ENCODE results near the gene SCAF1. TPM values are rescaled to one million over a fixed set of nuclear protein-coding genes. Genes with fewer than 3 reads are reported as not detected.
A peak's percentile ranks its signal among the peaks of the same experiment; 100 is the strongest.

SCAF1 gene
- total RNA-seq, 1 experiment from 2014 or later = 81.3 TPM

- TF ChIP-seq, protein P1, sequence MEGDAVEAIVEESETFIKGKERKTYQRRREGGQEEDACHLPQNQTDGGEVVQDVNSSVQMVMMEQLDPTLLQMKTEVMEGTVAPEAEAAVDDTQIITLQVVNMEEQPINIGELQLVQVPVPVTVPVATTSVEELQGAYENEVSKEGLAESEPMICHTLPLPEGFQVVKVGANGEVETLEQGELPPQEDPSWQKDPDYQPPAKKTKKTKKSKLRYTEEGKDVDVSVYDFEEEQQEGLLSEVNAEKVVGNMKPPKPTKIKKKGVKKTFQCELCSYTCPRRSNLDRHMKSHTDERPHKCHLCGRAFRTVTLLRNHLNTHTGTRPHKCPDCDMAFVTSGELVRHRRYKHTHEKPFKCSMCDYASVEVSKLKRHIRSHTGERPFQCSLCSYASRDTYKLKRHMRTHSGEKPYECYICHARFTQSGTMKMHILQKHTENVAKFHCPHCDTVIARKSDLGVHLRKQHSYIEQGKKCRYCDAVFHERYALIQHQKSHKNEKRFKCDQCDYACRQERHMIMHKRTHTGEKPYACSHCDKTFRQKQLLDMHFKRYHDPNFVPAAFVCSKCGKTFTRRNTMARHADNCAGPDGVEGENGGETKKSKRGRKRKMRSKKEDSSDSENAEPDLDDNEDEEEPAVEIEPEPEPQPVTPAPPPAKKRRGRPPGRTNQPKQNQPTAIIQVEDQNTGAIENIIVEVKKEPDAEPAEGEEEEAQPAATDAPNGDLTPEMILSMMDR (IDR thresholded peaks at IDR 0.05; ENCODE audit: unreplicated experiment) = no peak
- ChIA-PET CTCF (interaction anchor here (1.1 kb wide), 1 partner anchor 12 kb away, joined by 5 read pairs; no protein-coding TSS in a partner anchor), POLR2A (interaction anchor here (1.7 kb wide), 1 partner anchor 10 kb away, joined by 4 read pairs; no protein-coding TSS in a partner anchor)
- Mint-ChIP-seq H3K4me1 (ENCODE audit: insufficient read depth, unreplicated experiment) (peaks cover under 1% of the 10 kb centered on the region), H3K27me3 (ENCODE audit: insufficient read depth, unreplicated experiment) (no peaks in the 10 kb centered on the region), H3K4me3 (ENCODE audit: unreplicated experiment) (no peak overlapping the region), H3K36me3 (ENCODE audit: insufficient read depth, unreplicated experiment) (peaks cover 66% of the 10 kb centered on the region), H3K9me3 (ENCODE audit: unreplicated experiment) (no peaks in the 10 kb centered on the region), H3K27ac (ENCODE audit: low read depth, unreplicated experiment) (peak overlapping the region; percentile 27)
- intact Hi-C loops (cut with micrococcal nuclease) = no loop called here
- BruUV-seq (replicated peaks) = no TSS peak
- no peak for DNase-seq (ENCODE audit: unreplicated experiment)
These were observed 42.4 kb upstream of the SCAF1 start for GRCh38 chr19:49599378-49600295.

GRCh38 chr19:49601482-49602038 lies 40.4 kb upstream of the SCAF1 start:
- no peak overlapping the region for H3K27ac Mint-ChIP-seq (ENCODE audit: low read depth, unreplicated experiment)
- H3K4me3 Mint-ChIP-seq (ENCODE audit: unreplicated experiment) = no peak overlapping the region
- CTCF ChIA-PET = interaction anchor here (1.4 kb wide), 1 partner anchor 32 kb away, joined by 5 read pairs; no protein-coding TSS in a partner anchor
- intact Hi-C loops (cut with micrococcal nuclease) = no loop called here
- H3K27me3 Mint-ChIP-seq (ENCODE audit: insufficient read depth, unreplicated experiment) = no peaks in the 10 kb centered on the region
- peaks cover 76% of the 10 kb centered on the region for H3K36me3 Mint-ChIP-seq (ENCODE audit: insufficient read depth, unreplicated experiment)
- POLR2A ChIA-PET = interaction anchor here (0.5 to 1.1 kb wide), 3 partner anchors 8 to 729 kb away, joined by 3 read pairs; partner anchors contain the start of gene PPP1R15A
- TF ChIP-seq, protein P1 (IDR thresholded peaks at IDR 0.05; ENCODE audit: unreplicated experiment) = no peak
- H3K9me3 Mint-ChIP-seq (ENCODE audit: unreplicated experiment) = no peaks in the 10 kb centered on the region
- no peak for DNase-seq (ENCODE audit: unreplicated experiment)
- BruUV-seq (replicated peaks) = no TSS peak
- no peaks in the 10 kb centered on the region for H3K4me1 Mint-ChIP-seq (ENCODE audit: insufficient read depth, unreplicated experiment)

- Mint-ChIP-seq H3K4me1 (ENCODE audit: insufficient read depth, unreplicated experiment) (no peaks in the 10 kb centered on the region), H3K9me3 (ENCODE audit: unreplicated experiment) (no peaks in the 10 kb centered on the region), H3K4me3 (ENCODE audit: unreplicated experiment) (no peak overlapping the region), H3K36me3 (ENCODE audit: insufficient read depth, unreplicated experiment) (peaks cover 86% of the 10 kb centered on the region), H3K27ac (ENCODE audit: low read depth, unreplicated experiment) (no peak overlapping the region), H3K27me3 (ENCODE audit: insufficient read depth, unreplicated experiment) (no peaks in the 10 kb centered on the region)
- BruUV-seq (replicated peaks) = no TSS peak
- TF ChIP-seq, protein P1 (IDR thresholded peaks at IDR 0.05; ENCODE audit: unreplicated experiment) = no peak
- CTCF ChIA-PET = interaction anchor here (0.7 to 1.4 kb wide), 2 partner anchors 33 to 42 kb away, joined by 3 to 5 read pairs; no protein-coding TSS in a partner anchor
- intact Hi-C loops (cut with micrococcal nuclease) = no loop called here
- no peak for DNase-seq (ENCODE audit: unreplicated experiment)
- POLR2A ChIA-PET = interaction anchor here (0.7 to 1.1 kb wide), 3 partner anchors 9 to 11 kb away, joined by 3 read pairs; no protein-coding TSS in a partner anchor
These were observed 39.2 kb upstream of the SCAF1 start for GRCh38 chr19:49602806-49603205.

GRCh38 chr19:49605605-49606004 lies 36.4 kb upstream of the SCAF1 start:
- BruUV-seq (replicated peaks) = no TSS peak
- Mint-ChIP-seq H3K4me3 (ENCODE audit: unreplicated experiment) (no peak overlapping the region), H3K36me3 (ENCODE audit: insufficient read depth, unreplicated experiment) (peaks cover 80% of the 10 kb centered on the region), H3K9me3 (ENCODE audit: unreplicated experiment) (no peaks in the 10 kb centered on the region), H3K27me3 (ENCODE audit: insufficient read depth, unreplicated experiment) (no peaks in the 10 kb centered on the region), H3K27ac (ENCODE audit: low read depth, unreplicated experiment) (no peak overlapping the region), H3K4me1 (ENCODE audit: insufficient read depth, unreplicated experiment) (no peaks in the 10 kb centered on the region)
- POLR2A ChIA-PET = interaction anchor here (0.6 to 1.0 kb wide), 3 partner anchors 9 to 25 kb away, joined by 3 to 4 read pairs (median 4); partner anchors contain the start of gene PRRG2
- TF ChIP-seq, protein P1 (IDR thresholded peaks at IDR 0.05; ENCODE audit: unreplicated experiment) = no peak
- intact Hi-C loops (cut with micrococcal nuclease) = no loop called here
- CTCF ChIA-PET = interaction anchor here (1.8 kb wide), 1 partner anchor 35 kb away, joined by 7 read pairs; no protein-coding TSS in a partner anchor
- DNase-seq (ENCODE audit: unreplicated experiment) = no peak

Measured in MCF 10A (cell line).